AG10803 (cell line): Measurements from ENCODE around the gene KRTAP5-7.
"Not testable (repeated sequence)": the region's sequence is repeated elsewhere in the genome, so short reads cannot be mapped to it uniquely, and the experiment has no call there.

Source experiments
- DNase-seq: peaks from one replicate; pipeline ENCODE4 v3.0.0; 2010; ENCODE audit warnings: low read depth
- H3K4me3 ChIP-seq: 2 replicates; pipeline ENCODE4 v1.5.1; 2011; ENCODE audit warnings: mild to moderate bottlenecking, low read length, control low read depth
- CTCF ChIP-seq: conservative IDR thresholded peaks from 2 replicates; pipeline ENCODE4 v1.5.1; 2011; ENCODE audit warnings: mild to moderate bottlenecking, low read length, control low read depth, inconsistent platforms

Gene KRTAP5-7

GRCh38 chr11:71538666-71538990 is 11.6 kb downstream of the KRTAP5-7 start:
- DNase-seq: no peak
- no peak for TF ChIP-seq CTCF
- H3K4me3 ChIP-seq: no peak overlapping the region

- TF ChIP-seq CTCF: no peak
- DNase-seq: no peak
- H3K4me3 ChIP-seq: no peak overlapping the region
Measured at GRCh38 chr11:71539017-71539416, 11.9 kb downstream of the KRTAP5-7 start.

DNA sequence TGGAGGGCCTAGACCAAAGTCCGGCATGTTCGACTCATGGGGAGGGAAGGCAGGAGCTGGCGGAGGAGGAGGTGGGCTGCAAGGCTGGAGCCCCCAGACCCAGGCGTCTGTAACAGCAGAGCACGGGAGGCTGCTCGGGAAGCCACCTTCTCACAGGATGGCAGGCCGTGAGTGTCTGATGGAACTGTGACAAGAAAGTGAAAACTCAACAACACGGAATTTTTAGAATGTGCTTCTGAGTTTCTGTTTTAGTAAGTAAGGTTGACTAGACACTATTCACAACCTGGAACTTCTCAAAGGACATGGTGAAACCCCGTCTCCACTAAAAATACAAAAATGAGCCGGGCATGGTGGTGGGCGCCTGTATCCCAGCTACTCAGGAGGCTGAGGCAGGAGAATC is 12.9 kb downstream of the KRTAP5-7 start:
- DNase-seq, H3K4me3 ChIP-seq: not testable (repeated sequence)

GRCh38 chr11:71540521-71541304 is 13.6 kb downstream of the KRTAP5-7 start:
- not testable (repeated sequence) for DNase-seq, H3K4me3 ChIP-seq

DNA sequence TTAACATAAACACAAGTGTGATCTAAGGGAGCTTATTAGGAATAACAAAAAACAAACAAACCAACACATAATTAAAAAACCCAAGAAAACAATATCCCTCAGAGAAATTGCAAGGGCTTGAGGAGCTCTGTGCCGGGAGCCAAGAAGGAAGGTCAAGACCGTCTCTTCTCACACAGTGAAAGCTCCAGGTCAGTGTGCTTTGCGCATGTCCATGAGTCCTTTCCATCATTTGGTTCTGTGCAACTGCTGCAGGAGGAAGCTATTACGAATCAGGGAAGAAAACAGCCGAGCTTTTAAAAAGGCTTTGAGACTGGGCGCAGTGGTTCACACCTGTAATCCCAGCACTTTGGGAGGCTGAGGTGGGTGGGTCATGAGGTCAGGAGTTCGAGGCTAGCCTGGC is 15.3 kb downstream of the KRTAP5-7 start:
- H3K4me3 ChIP-seq: no peak overlapping the region
- DNase-seq: no peak
- TF ChIP-seq CTCF: no peak

DNA sequence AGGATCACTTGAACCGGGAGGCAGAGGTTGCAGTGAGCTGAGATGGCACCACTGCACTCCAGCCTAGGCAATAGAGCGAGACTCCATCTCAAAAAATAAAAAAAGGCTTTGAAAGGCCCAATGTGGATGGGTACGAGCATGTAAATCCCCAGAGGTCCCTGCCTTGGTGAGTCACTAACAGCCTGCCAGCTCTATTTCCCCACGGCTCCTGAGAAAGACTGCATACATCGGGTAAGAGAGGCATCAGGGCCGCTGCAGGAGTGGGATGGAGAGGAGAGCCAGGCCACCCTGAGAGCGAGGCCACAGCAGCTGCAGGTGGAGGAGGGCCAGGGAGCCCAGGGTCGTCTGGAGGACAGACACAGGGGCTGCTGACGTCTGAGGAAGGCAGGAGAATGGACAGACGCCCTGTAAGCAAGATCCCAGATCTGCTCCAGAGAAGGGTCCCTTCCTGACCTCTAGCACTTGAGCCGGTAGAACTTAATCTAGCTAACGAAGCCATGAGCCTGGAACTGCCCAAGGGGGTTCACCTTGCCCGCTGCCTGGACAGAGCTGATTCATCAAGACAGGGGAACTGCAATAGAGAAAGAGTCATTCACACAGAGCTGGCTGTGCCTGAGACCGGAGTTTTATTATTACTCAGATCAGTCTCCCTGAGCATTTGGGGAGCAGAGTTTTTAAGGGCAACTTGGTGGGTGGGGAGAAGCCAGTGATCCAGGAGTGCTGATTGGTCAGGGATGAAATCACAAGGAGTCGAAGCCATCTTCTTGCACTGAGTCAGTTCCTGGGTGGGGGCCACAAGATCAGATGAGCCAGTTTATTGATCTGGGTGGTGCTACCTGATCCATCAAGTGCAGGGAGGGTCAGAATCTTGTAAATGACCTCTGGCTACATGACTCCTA is 16.1 kb downstream of the KRTAP5-7 start:
- H3K4me3 ChIP-seq: no peak overlapping the region
- no peak for TF ChIP-seq CTCF
- no peak for DNase-seq

GRCh38 chr11:71543866-71544265 is 16.8 kb downstream of the KRTAP5-7 start:
- TF ChIP-seq CTCF: no peak
- DNase-seq: no peak
- no peak overlapping the region for H3K4me3 ChIP-seq
